Ishikawa (cell line): ENCODE data around the gene C14orf132.

Source experiments
- CREB1 ChIP-seq: IDR thresholded peaks from 2 replicates; pipeline ENCODE4 v1.6.1; 2012; ENCODE audit warnings: low read depth
- EP300 ChIP-seq: IDR thresholded peaks from 2 replicates; pipeline ENCODE4 v1.6.1; 2012; ENCODE audit warnings: borderline replicate concordance
- NFIC ChIP-seq: IDR thresholded peaks from 2 replicates; pipeline ENCODE4 v1.6.1; 2012
- RAD21 ChIP-seq: IDR thresholded peaks from 2 replicates; pipeline ENCODE4 v1.6.1; 2012; ENCODE audit warnings: low read depth
- YY1 ChIP-seq: IDR thresholded peaks from 2 replicates; pipeline ENCODE4 v1.6.1; 2012; ENCODE audit warnings: low read depth
- TF ChIP-seq, protein P1 (sequence below): IDR thresholded peaks from 2 replicates; pipeline ENCODE4 v1.6.1; 2012; ENCODE audit warnings: low read depth, mild to moderate bottlenecking
- TF ChIP-seq, protein P2 (sequence below): IDR thresholded peaks from 2 replicates; pipeline ENCODE4 v1.6.1; 2012
- TF ChIP-seq, protein P3 (sequence below): IDR thresholded peaks from 2 replicates; pipeline ENCODE4 v1.6.1; 2012

DNA sequence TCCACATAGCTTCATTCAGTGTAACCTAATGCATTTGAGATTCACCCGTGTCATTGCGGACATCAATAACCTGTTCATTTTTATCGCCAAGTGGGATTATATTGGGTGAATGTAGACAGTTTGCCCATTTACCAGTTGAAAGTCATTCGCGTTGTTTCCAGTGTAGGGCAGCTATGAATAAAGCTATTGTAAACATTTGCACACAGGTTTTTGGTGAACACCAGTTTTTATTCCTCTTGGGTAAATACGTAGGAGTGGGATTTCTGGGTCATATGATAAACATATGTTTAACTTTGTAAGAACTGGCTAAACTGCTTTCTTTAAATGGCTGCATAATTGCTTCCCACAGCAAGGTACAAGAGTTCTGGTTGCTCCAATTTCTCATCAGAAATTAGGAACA lies 33.6 kb downstream of the C14orf132 start:
- no peak for TF ChIP-seq EP300
- TF ChIP-seq, protein P1, sequence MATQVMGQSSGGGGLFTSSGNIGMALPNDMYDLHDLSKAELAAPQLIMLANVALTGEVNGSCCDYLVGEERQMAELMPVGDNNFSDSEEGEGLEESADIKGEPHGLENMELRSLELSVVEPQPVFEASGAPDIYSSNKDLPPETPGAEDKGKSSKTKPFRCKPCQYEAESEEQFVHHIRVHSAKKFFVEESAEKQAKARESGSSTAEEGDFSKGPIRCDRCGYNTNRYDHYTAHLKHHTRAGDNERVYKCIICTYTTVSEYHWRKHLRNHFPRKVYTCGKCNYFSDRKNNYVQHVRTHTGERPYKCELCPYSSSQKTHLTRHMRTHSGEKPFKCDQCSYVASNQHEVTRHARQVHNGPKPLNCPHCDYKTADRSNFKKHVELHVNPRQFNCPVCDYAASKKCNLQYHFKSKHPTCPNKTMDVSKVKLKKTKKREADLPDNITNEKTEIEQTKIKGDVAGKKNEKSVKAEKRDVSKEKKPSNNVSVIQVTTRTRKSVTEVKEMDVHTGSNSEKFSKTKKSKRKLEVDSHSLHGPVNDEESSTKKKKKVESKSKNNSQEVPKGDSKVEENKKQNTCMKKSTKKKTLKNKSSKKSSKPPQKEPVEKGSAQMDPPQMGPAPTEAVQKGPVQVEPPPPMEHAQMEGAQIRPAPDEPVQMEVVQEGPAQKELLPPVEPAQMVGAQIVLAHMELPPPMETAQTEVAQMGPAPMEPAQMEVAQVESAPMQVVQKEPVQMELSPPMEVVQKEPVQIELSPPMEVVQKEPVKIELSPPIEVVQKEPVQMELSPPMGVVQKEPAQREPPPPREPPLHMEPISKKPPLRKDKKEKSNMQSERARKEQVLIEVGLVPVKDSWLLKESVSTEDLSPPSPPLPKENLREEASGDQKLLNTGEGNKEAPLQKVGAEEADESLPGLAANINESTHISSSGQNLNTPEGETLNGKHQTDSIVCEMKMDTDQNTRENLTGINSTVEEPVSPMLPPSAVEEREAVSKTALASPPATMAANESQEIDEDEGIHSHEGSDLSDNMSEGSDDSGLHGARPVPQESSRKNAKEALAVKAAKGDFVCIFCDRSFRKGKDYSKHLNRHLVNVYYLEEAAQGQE = no peak
- no peak for TF ChIP-seq CREB1
- no peak for TF ChIP-seq RAD21
- TF ChIP-seq, protein P2, sequence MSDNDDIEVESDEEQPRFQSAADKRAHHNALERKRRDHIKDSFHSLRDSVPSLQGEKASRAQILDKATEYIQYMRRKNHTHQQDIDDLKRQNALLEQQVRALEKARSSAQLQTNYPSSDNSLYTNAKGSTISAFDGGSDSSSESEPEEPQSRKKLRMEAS = no peak
- TF ChIP-seq YY1 = no peak
- TF ChIP-seq NFIC = no peak
- TF ChIP-seq, protein P3, sequence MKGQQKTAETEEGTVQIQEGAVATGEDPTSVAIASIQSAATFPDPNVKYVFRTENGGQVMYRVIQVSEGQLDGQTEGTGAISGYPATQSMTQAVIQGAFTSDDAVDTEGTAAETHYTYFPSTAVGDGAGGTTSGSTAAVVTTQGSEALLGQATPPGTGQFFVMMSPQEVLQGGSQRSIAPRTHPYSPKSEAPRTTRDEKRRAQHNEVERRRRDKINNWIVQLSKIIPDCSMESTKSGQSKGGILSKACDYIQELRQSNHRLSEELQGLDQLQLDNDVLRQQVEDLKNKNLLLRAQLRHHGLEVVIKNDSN = no peak
